ENCODE measurements around the gene ANKS4B.
"Not testable (repeated sequence)": the region's sequence is repeated elsewhere in the genome, so short reads cannot be mapped to it uniquely, and the experiment has no call there.

ANKS4B gene

DNA sequence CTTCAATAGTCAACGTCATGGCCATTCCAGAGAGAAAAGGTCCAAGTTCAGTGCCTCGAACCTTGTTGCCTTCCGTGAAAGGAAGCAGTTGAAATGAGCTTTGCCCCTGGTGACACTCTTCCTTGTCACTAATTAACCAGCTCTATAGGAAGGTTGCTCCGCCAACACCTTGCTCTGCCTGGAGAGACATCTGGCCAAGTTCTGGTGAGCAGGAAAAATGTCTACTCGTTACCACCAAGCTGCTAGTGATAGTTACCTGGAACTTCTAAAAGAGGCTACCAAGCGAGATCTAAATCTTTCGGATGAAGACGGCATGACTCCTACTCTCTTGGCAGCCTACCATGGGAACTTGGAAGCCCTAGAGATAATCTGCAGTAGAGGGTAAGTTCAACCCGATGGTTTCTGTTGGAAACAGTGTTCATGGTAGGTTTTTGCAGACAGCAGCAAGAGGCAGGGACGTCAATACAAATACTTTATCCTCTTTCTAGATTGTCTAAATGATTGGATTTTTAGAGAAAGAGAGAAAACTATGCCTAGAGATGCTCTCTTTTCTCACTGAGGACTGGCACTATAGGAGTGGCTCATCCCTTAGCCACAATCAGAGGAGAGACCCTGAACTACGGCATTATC, at the start of gene ANKS4B:
ANKS4B (plus strand) TSS at position 179 of the 630 bp plus-strand sequence; CDS start at position 218, 39 bp downstream.
- no peak for DNase-seq

- no peak for DNase-seq
These were observed 49.5 kb upstream of the ANKS4B start for GRCh38 chr16:21183995-21184394.

GRCh38 chr16:21184834-21185233, 48.7 kb upstream of the ANKS4B start:
- no peak for DNase-seq

GRCh38 chr16:21185659-21186325, 47.7 kb upstream of the ANKS4B start:
- DNase-seq, result no peak

- DNase-seq, result no peak
These were observed 47.2 kb upstream of the ANKS4B start for GRCh38 chr16:21186326-21186691.

- no peak for DNase-seq
These were observed 44.2 kb upstream of the ANKS4B start for GRCh38 chr16:21189311-21189710.

DNA sequence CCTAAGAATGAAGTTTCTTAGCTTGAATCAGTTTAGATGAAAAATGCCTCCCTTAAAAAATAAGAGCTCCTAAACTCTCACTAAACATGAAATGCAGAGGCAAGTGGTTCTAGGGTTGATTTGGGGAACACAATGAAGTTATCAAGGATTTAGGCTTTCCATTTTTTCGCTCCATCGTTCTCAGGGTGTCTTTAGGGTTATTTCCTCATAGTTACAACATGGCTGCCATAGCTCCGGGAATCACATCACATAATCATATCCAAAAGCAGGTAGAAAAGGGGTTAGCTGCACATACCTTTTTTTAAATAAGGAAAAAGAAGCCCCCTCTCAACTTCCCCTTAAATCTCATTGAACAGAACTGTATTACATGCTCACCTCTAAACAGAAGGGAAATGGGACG, 43.5 kb upstream of the ANKS4B start:
- no peak for DNase-seq

GRCh38 chr16:21190599-21190998, 42.9 kb upstream of the ANKS4B start:
- DNase-seq, result no peak

DNA sequence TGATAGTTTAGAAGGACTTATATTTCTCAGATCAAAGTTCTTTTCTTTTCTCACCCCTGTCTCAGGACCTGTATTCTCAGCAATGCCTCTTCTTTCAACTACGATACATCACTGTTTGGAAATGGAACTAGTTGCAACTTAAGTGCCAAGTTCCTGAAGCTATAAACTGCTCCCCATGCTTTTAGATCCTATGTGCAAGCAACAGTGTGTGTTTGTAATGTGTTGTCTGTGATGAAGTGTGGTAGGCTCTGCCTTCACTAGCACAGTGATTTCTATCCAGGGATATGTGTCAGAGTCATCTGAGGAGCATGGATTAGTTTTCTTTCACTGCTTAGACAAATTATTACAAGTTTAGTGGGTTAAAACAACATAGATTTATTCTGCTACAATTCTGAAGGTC, 40.5 kb upstream of the ANKS4B start:
- DNase-seq, result no peak

- DNase-seq, result no peak
These were observed 38.7 kb upstream of the ANKS4B start for GRCh38 chr16:21194771-21195301.

DNA sequence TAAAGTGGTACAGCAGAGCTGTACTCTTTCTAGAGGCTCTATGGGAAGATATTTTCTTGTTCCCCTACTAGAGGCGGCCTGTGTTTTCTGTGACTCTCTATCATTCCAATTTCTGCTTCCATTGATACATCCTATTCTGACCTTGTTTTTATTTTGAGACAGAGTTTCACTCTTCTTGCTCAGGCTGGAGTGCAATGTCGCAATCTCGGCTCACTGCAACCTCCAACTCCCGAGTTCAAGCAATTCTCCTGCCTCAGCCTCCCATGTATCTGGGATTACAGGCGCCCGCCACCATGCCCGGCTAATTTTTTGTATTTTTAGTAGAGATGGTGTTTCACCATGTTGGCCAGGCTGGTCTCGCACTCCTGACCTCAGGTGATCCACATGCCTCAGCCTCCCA, 38.2 kb upstream of the ANKS4B start:
- not testable (repeated sequence) for DNase-seq

GRCh38 chr16:21197112-21197511, 36.4 kb upstream of the ANKS4B start:
- no peak for DNase-seq

GRCh38 chr16:21197621-21198020, 35.9 kb upstream of the ANKS4B start:
- no peak for DNase-seq

- DNase-seq, result no peak
These were observed 33.8 kb upstream of the ANKS4B start for GRCh38 chr16:21199607-21200218.

- DNase-seq, result no peak
These were observed 30.2 kb upstream of the ANKS4B start for GRCh38 chr16:21203155-21203797.

DNA sequence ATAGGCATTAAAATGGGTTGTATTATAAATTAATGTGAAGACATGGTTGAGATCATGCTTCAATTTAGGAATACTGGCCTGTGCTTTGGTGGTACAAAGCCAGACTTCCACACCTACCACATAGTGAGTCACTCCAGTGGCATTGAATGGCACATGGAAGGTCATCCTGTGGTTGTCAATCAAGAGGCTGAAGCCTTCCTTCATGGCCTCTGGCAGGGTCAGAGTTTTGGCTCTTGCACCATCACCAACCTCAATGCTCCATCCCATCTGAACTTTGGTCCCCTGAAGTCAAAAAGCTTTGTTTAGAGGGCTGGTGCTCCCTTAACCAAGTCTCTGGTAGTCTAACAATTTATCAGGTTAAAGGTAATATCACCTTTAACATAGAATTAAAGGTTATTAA, 28.2 kb upstream of the ANKS4B start:
- DNase-seq, result no peak

- DNase-seq, result no peak
These were observed 26.9 kb upstream of the ANKS4B start for GRCh38 chr16:21206550-21206949.

DNA sequence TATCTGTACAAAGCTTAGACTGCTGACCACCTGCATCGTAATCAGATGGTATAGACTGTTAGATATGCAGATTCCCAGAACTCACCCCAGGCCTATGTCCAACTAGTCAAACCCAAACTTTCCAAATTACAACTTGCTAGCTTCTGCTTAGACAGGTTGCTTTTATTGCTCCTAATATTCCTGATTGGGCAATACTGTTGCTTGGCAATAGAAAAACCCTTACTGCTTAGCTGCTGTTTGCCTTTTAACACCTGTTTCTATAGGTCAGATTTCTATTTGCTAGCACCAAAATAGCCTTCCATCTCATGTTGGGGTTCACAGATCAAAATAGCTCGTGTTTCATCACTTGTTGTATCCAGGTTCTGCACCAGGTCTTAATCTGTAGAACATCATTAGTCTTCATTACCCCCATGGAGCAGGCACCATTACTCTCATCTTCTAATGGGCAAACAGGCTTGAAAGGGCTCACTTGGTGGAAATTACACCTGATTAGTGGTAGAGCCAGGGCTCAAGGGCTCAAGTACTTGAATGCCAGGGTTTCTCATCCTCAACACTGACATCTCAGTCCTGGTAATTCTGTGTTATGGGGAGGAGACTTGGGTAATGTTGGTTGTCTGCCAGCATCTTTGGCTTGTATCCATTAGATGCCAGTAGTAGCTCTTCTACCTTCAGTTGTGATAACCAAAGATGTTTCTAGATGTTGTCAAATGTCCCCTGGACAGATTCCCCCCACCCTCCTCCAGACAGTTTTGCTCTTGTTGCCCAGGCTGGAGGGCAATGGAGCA, 24.9 kb upstream of the ANKS4B start:
- DNase-seq, result no peak

DNA sequence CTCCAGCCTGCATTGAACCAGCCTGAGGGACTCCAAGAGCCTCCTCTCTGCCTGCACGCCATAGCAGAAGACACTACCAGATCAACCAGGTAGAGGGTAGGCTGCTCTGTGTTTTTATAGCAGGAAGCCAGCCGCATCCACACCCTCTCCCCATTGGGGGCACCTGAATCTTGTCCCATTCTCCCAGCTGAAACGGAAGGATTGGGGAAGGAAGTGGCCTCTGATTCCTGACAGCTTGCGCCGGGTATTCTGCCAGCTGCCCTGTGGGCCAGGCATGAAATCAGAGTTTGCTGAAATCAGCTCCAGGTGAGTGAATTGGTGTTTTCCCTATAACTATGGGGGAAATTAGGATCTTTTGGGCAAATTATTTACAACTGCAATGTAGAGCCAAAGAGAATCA, 22.0 kb upstream of the ANKS4B start, which contains the start of gene ZP2:
ZP2 (minus strand) TSS at position 89 of the 400 bp plus-strand sequence; CDS start at position 62, 27 bp downstream.
- no peak for DNase-seq

GRCh38 chr16:21214086-21214485, 19.4 kb upstream of the ANKS4B start:
- DNase-seq, result no peak

DNA sequence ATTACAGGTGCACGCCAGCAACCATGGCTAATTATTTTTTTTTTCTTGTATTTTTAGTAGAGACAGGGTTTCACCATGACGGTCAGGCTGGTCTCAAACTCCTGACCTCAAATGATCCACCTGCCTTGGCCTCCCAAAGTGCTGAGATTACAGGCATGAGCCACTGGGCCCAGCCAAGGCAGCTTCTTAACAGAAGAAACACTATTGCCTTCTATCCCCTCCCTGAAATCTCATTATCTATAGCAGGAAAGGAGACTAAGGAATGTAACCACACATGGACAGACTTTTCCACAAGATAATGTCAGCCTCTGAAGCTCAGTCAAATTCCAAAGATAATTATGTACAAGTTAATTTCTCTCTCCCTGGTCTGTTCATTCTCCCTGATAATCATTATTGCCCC, 16.4 kb upstream of the ANKS4B start:
- no peak for DNase-seq

DNA sequence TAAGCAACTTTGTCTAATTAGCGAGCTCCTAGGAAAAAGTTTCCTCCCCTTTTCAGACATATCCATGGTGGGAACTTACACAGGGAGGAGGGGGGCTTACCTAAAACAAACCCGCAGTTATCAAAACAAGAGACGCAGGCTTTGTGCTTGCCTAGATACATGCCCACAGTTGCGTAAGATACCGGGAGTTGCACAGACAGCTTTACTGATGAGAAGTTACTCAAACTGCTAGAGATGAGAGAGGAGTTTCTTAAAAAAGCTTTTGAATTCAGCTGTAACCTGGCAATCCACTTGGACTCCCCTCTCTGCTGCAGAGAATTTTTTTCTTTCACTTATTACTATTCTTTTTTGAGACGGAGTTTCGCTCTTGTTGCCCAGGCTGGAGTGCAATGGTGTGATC, 15.3 kb upstream of the ANKS4B start:
- DNase-seq, result no peak

DNA sequence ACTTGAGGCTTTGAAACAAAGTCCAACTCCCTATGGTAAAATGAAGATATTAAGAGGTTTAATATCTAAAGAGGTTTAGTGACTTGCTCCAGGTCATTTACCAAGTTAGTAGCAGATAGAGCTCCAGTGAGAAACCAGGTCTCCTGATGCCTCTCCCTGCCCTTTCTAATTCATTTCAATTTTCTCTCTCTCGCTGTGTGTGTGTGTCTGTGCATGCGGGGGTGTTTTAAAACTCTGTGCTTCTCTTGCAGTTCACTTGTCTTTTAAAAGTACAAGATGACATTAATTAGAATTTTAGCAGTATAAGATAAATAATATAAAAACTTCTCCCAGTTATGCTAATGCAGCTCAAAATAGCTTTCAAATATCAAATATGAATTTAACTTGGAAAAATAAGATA, 13.9 kb upstream of the ANKS4B start:
- no peak for DNase-seq
